OCI-LY1 (cell line): Measurements from ENCODE around the gene TM2D3.

ENCODE experiments used
- H2AFZ ChIP-seq: fragments of 200-600 bp; sonication (generic), shearing (Covaris generic); 2 replicates; pipeline ENCODE4 v1.6.0; 2014; ENCODE audit warnings: antibody characterized with exemption, mild to moderate bottlenecking, low read length
- H3F3A ChIP-seq: fragments of 200-600 bp; sonication (generic), shearing (Covaris generic); 2 replicates; pipeline ENCODE4 v1.6.0; 2014; ENCODE audit warnings: mild to moderate bottlenecking, antibody characterized with exemption, low read length, moderate library complexity; ENCODE audit not compliant: insufficient read depth
- H3K27ac ChIP-seq: fragments of 200-600 bp; sonication (generic); 2 replicates; pipeline ENCODE4 v1.5.1; 2014; ENCODE audit warnings: low read length, mixed run types, mild to moderate bottlenecking, low read depth; ENCODE audit not compliant: poor library complexity, severe bottlenecking
- H3K27me3 ChIP-seq: fragments of 200-600 bp; sonication (generic); 2 replicates; pipeline ENCODE4 v1.6.0; 2014; ENCODE audit warnings: antibody characterized with exemption, mild to moderate bottlenecking, low read length, moderate library complexity; ENCODE audit not compliant: insufficient read depth
- H3K36me3 ChIP-seq: fragments of 200-600 bp; sonication (generic); 2 replicates; pipeline ENCODE4 v1.6.1; 2014; ENCODE audit warnings: mild to moderate bottlenecking, antibody characterized with exemption, low read length, moderate library complexity, mixed read lengths; ENCODE audit not compliant: insufficient read depth
- H3K4me1 ChIP-seq: fragments of 200-600 bp; sonication (generic); 2 replicates; pipeline ENCODE4 v1.5.1; 2014; ENCODE audit warnings: mild to moderate bottlenecking, low read length, moderate library complexity; ENCODE audit not compliant: insufficient read depth, severe bottlenecking
- H3K4me2 ChIP-seq: fragments of 200-600 bp; sonication (generic), shearing (Covaris generic); 2 replicates; pipeline ENCODE4 v1.6.1; 2014; ENCODE audit warnings: low read length
- H3K4me3 ChIP-seq: fragments of 200-600 bp; sonication (generic); 2 replicates; pipeline ENCODE4 v1.5.1; 2014; ENCODE audit warnings: low read length, low read depth, mild to moderate bottlenecking, mixed read lengths; ENCODE audit not compliant: poor library complexity, severe bottlenecking
- H3K79me2 ChIP-seq: fragments of 200-600 bp; shearing (Covaris generic); 2 replicates; pipeline ENCODE4 v1.6.1; 2016; ENCODE audit warnings: mixed run types, low read length, mixed read lengths; ENCODE audit not compliant: insufficient read depth
- H3K9ac ChIP-seq: fragments of 200-600 bp; sonication (generic), shearing (Covaris generic); 2 replicates; pipeline ENCODE4 v1.6.1; 2014; ENCODE audit warnings: mild to moderate bottlenecking, low read length, mixed read lengths
- H3K9me2 ChIP-seq: fragments of 200-600 bp; sonication (generic), shearing (Covaris generic); 2 replicates; pipeline ENCODE4 v1.6.1; 2014; ENCODE audit warnings: low read depth, mild to moderate bottlenecking, low read length, mixed read lengths
- H3K9me3 ChIP-seq: fragments of 200-600 bp; shearing (Covaris generic); 2 replicates; pipeline ENCODE4 v1.6.1; 2014; ENCODE audit warnings: low read length, mixed read lengths
- H4K20me1 ChIP-seq: fragments of 200-600 bp; sonication (generic), shearing (Covaris generic); 2 replicates; pipeline ENCODE4 v1.6.0; 2016; ENCODE audit warnings: mild to moderate bottlenecking, low read length; ENCODE audit not compliant: insufficient read depth
- CTCF ChIP-seq: fragments of 200-600 bp; sonication (generic), shearing (Covaris generic); IDR thresholded peaks from 2 replicates; pipeline ENCODE4 v1.5.1; 2017; ENCODE audit warnings: mild to moderate bottlenecking, antibody characterized with exemption, low read length, moderate library complexity, mixed read lengths
- EZH2 ChIP-seq: fragments of 200-600 bp; sonication (generic), shearing (Covaris generic); IDR thresholded peaks from 2 replicates; pipeline ENCODE4 v1.8.0; 2017; ENCODE audit warnings: borderline replicate concordance, mixed run types, mild to moderate bottlenecking, antibody characterized with exemption, low read length, moderate library complexity, mixed read lengths

Gene TM2D3

GRCh38 chr15:101642361-101642760 is 9.8 kb downstream of the TM2D3 start:
- Histone ChIP-seq H3K9ac (peak overlapping the region; percentile 7; the same call in 1 of the 2 replicates), H4K20me1 (no peaks in the 10 kb centered on the region), H3K36me3 (peaks cover 79% of the 10 kb centered on the region), H3K27me3 (no peaks in the 10 kb centered on the region), H3K79me2 (no peaks in the 10 kb centered on the region), H3F3A (peaks cover 5% of the 10 kb centered on the region), H3K4me3 (no peak overlapping the region), H3K4me2 (0 out of 2 replicates have a peak overlapping the region, but pooled peaks have one; percentile 14), H3K9me2 (no peaks in the 10 kb centered on the region), H3K9me3 (no peaks in the 10 kb centered on the region), H3K27ac (peak overlapping the region; percentile 71), H2AFZ (no peak overlapping the region), H3K4me1 (peaks cover 19% of the 10 kb centered on the region)
- TF ChIP-seq CTCF (peak; percentile 8; the same call in 1 of the 2 replicates), EZH2 (no peak)

- TF ChIP-seq EZH2 (no peak), CTCF (no peak)
- H3K27ac ChIP-seq, result peak overlapping the region; percentile 71
- H3K4me3 ChIP-seq, result no peak overlapping the region
- H4K20me1 ChIP-seq, result no peaks in the 10 kb centered on the region
- peaks cover 74% of the 10 kb centered on the region for H3K36me3 ChIP-seq
- H3K4me2 ChIP-seq, result 0 out of 2 replicates have a peak overlapping the region, but pooled peaks have one; percentile 14
- no peak overlapping the region for H2AFZ ChIP-seq
- H3K9me3 ChIP-seq, result no peaks in the 10 kb centered on the region
- no peaks in the 10 kb centered on the region for H3K27me3 ChIP-seq
- peaks cover 19% of the 10 kb centered on the region for H3K4me1 ChIP-seq
- H3K9me2 ChIP-seq, result no peaks in the 10 kb centered on the region
- H3F3A ChIP-seq, result peaks cover 5% of the 10 kb centered on the region
- H3K79me2 ChIP-seq, result no peaks in the 10 kb centered on the region
- peak overlapping the region; percentile 7; the same call in 1 of the 2 replicates for H3K9ac ChIP-seq
Observed at GRCh38 chr15:101641894-101642293, 10.3 kb downstream of the TM2D3 start.

GRCh38 chr15:101641129-101641764 is 10.9 kb downstream of the TM2D3 start:
- Histone ChIP-seq H3F3A (peaks cover 5% of the 10 kb centered on the region), H3K9ac (no peak overlapping the region), H3K9me3 (no peaks in the 10 kb centered on the region), H3K9me2 (no peaks in the 10 kb centered on the region), H3K4me1 (peaks cover 19% of the 10 kb centered on the region), H4K20me1 (no peaks in the 10 kb centered on the region), H2AFZ (no peak overlapping the region), H3K79me2 (no peaks in the 10 kb centered on the region), H3K4me3 (no peak overlapping the region), H3K27me3 (no peaks in the 10 kb centered on the region), H3K4me2 (no peak overlapping the region), H3K36me3 (peaks cover 67% of the 10 kb centered on the region), H3K27ac (peak overlapping the region; percentile 71)
- TF ChIP-seq EZH2 (no peak), CTCF (peak; percentile 94)
